ENCODE measurements around the gene LEF1.

LEF1 gene

DNA sequence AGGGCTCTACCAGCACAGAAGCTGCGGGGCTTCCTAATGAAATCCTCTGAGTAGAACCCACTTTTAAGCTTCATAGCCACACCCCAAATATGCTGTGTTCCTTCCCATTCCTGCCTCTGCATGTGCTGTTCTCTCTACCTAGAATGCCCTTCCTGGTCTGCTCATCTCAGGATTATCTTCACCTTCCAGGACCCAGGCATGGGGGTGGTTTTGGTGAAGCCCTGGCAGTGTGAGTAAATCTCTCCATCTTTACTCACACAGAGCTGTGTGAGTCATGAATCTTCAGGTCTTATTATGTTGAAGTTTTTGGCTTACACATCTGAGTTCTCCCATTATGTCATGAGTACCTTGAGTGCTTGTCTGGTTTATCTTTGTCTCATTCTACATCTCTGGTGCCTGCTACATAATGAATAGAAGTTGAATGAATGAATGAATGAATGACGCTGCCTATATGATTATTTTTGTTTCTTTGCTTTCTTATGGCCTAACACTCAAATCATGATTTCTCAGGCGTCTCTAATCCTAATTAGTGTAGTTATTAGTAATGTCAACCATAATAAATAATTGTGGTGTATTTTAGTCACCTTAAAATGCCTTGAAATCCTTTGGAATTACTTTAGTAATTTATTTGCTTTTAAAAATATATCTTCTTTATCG, 137.2 kb downstream of the LEF1 start:
- peaks cover 24% of the 10 kb centered on the region for H3K36me3 ChIP-seq
- H3K9me3 ChIP-seq, result no peaks in the 10 kb centered on the region
- no peaks in the 10 kb centered on the region for H3K27me3 ChIP-seq
- no peak for DNase-seq
- H3K4me3 ChIP-seq (ENCODE audit: low read depth, low read length), result no peak overlapping the region
- TF ChIP-seq, protein P1, sequence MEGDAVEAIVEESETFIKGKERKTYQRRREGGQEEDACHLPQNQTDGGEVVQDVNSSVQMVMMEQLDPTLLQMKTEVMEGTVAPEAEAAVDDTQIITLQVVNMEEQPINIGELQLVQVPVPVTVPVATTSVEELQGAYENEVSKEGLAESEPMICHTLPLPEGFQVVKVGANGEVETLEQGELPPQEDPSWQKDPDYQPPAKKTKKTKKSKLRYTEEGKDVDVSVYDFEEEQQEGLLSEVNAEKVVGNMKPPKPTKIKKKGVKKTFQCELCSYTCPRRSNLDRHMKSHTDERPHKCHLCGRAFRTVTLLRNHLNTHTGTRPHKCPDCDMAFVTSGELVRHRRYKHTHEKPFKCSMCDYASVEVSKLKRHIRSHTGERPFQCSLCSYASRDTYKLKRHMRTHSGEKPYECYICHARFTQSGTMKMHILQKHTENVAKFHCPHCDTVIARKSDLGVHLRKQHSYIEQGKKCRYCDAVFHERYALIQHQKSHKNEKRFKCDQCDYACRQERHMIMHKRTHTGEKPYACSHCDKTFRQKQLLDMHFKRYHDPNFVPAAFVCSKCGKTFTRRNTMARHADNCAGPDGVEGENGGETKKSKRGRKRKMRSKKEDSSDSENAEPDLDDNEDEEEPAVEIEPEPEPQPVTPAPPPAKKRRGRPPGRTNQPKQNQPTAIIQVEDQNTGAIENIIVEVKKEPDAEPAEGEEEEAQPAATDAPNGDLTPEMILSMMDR (IDR thresholded peaks at IDR 0.05; ENCODE audit: low read depth, low read length), result no peak
- no peaks in the 10 kb centered on the region for H3K4me1 ChIP-seq

DNA sequence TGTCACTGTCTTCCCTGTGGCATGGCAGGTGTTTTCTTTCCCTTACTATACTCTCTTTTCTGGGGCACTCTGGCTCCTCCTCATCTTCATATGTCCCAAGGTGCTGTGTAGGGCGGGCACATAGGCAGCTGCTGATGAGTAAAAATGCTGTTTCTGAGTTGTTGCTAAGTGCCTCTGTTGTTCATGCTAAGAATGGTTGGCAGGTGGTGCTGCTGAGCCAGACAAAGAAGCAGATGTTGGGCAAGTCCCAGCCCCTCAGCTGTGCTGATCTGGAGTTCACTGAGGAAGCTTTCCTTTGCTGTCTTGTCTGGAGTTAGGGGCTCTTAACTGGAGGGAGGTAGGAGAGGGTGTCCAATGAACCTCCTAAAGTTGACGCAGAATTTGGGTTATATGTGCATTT, 138.4 kb downstream of the LEF1 start:
- Histone ChIP-seq H3K4me1 (no peaks in the 10 kb centered on the region), H3K27me3 (no peaks in the 10 kb centered on the region), H3K9me3 (no peaks in the 10 kb centered on the region), H3K4me3 (ENCODE audit: low read depth, low read length) (no peak overlapping the region), H3K36me3 (peaks cover 24% of the 10 kb centered on the region)
- peak; percentile 55 for DNase-seq
- TF ChIP-seq, protein P1 (IDR thresholded peaks at IDR 0.05; ENCODE audit: low read depth, low read length), result peak; percentile 70

- Histone ChIP-seq H3K36me3 (peaks cover 23% of the 10 kb centered on the region), H3K27me3 (no peaks in the 10 kb centered on the region), H3K9me3 (no peaks in the 10 kb centered on the region), H3K4me1 (no peaks in the 10 kb centered on the region), H3K4me3 (ENCODE audit: low read depth, low read length) (no peak overlapping the region)
- TF ChIP-seq, protein P1 (IDR thresholded peaks at IDR 0.05; ENCODE audit: low read depth, low read length), result no peak
- DNase-seq, result no peak
Observed at GRCh38 chr4:108029731-108030130, 139.0 kb downstream of the LEF1 start.

DNA sequence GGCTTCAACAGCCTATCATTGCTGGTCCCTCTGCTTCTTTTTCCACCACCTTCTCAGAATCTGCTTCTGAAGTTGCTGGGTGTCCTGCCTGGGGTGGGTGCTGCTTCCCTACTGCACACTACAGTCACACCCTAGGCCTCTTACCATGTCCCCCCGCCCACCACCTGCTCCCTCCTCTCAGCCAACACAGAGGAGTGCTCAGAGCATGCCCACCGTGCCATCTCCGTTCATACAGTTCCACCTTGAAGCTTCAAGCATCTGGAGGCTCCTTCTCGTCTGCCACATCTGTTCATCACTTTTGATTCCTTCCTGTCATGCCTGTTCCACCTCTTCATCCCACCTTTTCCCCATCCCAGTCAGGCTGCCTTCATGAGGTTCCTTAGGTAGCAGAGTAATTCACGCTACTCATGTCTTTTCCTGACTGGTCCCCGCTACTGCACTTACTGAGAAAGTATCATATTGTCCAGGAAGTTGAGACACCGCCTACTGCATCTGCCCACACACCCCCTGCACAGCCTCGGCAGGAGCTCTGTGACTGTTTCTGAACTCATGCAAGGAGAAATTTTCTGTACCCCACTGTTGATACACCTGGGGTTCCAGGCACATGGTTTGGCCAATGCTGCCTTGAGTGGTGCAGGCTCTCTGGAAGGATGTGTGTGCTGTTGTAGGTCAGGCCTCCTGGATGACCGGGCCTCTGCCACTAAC, 139.6 kb downstream of the LEF1 start:
- Histone ChIP-seq H3K36me3 (peaks cover 23% of the 10 kb centered on the region), H3K4me3 (ENCODE audit: low read depth, low read length) (no peak overlapping the region)

GRCh38 chr4:108024878-108025165, 143.9 kb downstream of the LEF1 start:
- H3K9me3 ChIP-seq, result no peaks in the 10 kb centered on the region
- H3K27me3 ChIP-seq, result no peaks in the 10 kb centered on the region
- peaks cover 35% of the 10 kb centered on the region for H3K36me3 ChIP-seq
- H3K4me1 ChIP-seq, result no peaks in the 10 kb centered on the region
- DNase-seq, result no peak
- no peak overlapping the region for H3K4me3 ChIP-seq (ENCODE audit: low read depth, low read length)
- TF ChIP-seq, protein P1 (IDR thresholded peaks at IDR 0.05; ENCODE audit: low read depth, low read length), result no peak

More for the DNA sequence above, 139.6 kb downstream of the LEF1 start:
- no peaks in the 10 kb centered on the region for H3K9me3 ChIP-seq
- H3K4me1 ChIP-seq, result no peaks in the 10 kb centered on the region
- no peaks in the 10 kb centered on the region for H3K27me3 ChIP-seq
- TF ChIP-seq, protein P1 (IDR thresholded peaks at IDR 0.05; ENCODE audit: low read depth, low read length), result no peak
- no peak for DNase-seq

All from BE2C (cell line).